ENCODE data around the gene TBCE.

DNA sequence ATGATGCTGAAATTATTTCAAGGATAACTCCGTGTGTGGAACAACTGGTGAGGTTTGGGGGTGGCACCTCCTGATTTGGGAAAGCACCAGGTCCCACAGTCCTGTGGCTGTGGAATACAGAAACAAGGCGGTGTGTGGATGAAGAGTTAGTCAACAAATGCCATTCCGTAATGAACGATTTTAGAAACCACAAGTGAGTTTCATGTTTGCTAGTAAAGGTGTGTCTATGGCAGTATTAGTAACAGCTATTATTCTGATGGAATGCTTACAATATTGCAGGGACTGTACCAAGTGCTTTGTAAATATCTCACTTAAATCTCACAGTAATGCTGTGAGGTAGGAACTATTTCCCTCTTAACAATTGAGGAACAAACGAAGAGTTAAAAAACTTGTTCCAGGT, 83.2 kb downstream of the TBCE start:
- TF ChIP-seq, protein P1, sequence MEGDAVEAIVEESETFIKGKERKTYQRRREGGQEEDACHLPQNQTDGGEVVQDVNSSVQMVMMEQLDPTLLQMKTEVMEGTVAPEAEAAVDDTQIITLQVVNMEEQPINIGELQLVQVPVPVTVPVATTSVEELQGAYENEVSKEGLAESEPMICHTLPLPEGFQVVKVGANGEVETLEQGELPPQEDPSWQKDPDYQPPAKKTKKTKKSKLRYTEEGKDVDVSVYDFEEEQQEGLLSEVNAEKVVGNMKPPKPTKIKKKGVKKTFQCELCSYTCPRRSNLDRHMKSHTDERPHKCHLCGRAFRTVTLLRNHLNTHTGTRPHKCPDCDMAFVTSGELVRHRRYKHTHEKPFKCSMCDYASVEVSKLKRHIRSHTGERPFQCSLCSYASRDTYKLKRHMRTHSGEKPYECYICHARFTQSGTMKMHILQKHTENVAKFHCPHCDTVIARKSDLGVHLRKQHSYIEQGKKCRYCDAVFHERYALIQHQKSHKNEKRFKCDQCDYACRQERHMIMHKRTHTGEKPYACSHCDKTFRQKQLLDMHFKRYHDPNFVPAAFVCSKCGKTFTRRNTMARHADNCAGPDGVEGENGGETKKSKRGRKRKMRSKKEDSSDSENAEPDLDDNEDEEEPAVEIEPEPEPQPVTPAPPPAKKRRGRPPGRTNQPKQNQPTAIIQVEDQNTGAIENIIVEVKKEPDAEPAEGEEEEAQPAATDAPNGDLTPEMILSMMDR (IDR thresholded peaks at IDR 0.05 in 4 of 5, conservative IDR thresholded peaks at IDR 0.05 in 1 of 5): no peak
- TF ChIP-seq POLR2A (IDR thresholded peaks at IDR 0.05): no peak

Measured in gastrocnemius medialis (tissue), 4 donors.